Stimulated activated CD8-positive, alpha-beta memory T cell treated with anti-CD3 and anti-CD28 coated beads, Interleukin-7, amount 100 ng/mL, for 1 hour (primary cell): Measurements from ENCODE around the gene FAM107B.

ENCODE experiments used
- DNase-seq, 2 donors: peaks; one replicate each; pipeline ENCODE4 v3.0.0-alpha.2; 2020; ENCODE audit warnings: low read depth in 2 of 2

FAM107B gene

GRCh38 chr10:14558025-14558424 is 216.7 kb downstream of the FAM107B start:
- no peak for DNase-seq

GRCh38 chr10:14557567-14557966 is 217.1 kb downstream of the FAM107B start:
- DNase-seq, result no peak

- DNase-seq, result no peak
Observed at GRCh38 chr10:14556285-14556956, 218.3 kb downstream of the FAM107B start.

- no peak for DNase-seq
Observed at GRCh38 chr10:14555807-14556206, 218.9 kb downstream of the FAM107B start.

- DNase-seq, result no peak
Observed at GRCh38 chr10:14554491-14555205, 220.0 kb downstream of the FAM107B start.

- no peak for DNase-seq
Observed at GRCh38 chr10:14554091-14554490, 220.6 kb downstream of the FAM107B start.

GRCh38 chr10:14553448-14553847 is 221.2 kb downstream of the FAM107B start:
- DNase-seq, result no peak

GRCh38 chr10:14552015-14552414 is 222.7 kb downstream of the FAM107B start:
- no peak for DNase-seq

GRCh38 chr10:14550471-14550981 is 224.2 kb downstream of the FAM107B start:
- no peak for DNase-seq

- no peak for DNase-seq
Observed at GRCh38 chr10:14549496-14549895, 225.2 kb downstream of the FAM107B start.

GRCh38 chr10:14548970-14549369 is 225.7 kb downstream of the FAM107B start:
- no peak for DNase-seq

GRCh38 chr10:14548474-14548873 is 226.2 kb downstream of the FAM107B start:
- no peak for DNase-seq

- no peak for DNase-seq
Observed at GRCh38 chr10:14547816-14548215, 226.9 kb downstream of the FAM107B start.

- DNase-seq, result no peak
Observed at GRCh38 chr10:14545827-14546226, 228.9 kb downstream of the FAM107B start.

GRCh38 chr10:14543904-14544210 is 230.8 kb downstream of the FAM107B start:
- no peak for DNase-seq

- no peak for DNase-seq
Observed at GRCh38 chr10:14543046-14543903, 231.4 kb downstream of the FAM107B start.

GRCh38 chr10:14541379-14541778 is 233.3 kb downstream of the FAM107B start:
- DNase-seq, result no peak

GRCh38 chr10:14540611-14541010 is 234.1 kb downstream of the FAM107B start:
- no peak for DNase-seq

GRCh38 chr10:14540062-14540461 is 234.6 kb downstream of the FAM107B start:
- DNase-seq, result no peak

GRCh38 chr10:14539176-14539575 is 235.5 kb downstream of the FAM107B start:
- DNase-seq, result no peak

- DNase-seq, result no peak
Observed at GRCh38 chr10:14536241-14537213, 238.2 kb downstream of the FAM107B start.
